Ecto neural progenitor cell (in vitro differentiated cells): ENCODE data around the gene RCSD1.

Experiments used
- DNase-seq: peaks from one replicate; pipeline ENCODE4 v3.0.0-alpha.2; 2018; ENCODE audit warnings: low spot score

RCSD1 gene

DNA sequence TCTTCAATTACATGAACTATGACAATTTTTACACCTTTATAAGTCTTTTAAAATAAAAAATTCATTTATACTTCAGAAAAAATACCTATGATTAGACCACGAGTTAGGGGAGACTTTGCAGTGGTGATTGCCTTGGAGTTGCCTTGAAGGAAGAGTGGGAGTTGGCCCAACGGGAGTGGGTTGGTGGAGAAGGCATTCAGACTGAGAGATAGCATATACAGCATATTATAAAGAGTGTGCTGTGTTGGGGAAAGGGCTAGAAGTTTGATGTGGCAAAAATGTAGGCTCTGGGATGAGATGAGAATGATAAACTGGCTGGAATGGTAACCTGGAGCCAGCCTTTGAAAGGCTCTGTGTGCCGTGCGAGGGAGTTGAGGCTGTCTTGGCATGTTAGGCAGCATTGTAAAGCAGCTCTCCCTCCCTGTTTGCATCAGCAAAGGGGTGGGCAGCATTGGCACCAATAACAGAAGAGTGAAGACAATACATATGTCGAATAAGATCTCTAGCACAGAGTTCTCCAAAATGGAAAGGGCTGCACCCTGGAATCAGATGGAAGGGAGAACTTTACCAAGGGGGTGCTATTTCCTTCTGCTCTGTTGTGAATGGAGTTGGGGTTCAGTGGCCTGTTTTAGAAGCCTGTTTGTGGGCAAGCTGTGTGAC, 116.1 kb downstream of the RCSD1 start:
- no peak for DNase-seq

DNA sequence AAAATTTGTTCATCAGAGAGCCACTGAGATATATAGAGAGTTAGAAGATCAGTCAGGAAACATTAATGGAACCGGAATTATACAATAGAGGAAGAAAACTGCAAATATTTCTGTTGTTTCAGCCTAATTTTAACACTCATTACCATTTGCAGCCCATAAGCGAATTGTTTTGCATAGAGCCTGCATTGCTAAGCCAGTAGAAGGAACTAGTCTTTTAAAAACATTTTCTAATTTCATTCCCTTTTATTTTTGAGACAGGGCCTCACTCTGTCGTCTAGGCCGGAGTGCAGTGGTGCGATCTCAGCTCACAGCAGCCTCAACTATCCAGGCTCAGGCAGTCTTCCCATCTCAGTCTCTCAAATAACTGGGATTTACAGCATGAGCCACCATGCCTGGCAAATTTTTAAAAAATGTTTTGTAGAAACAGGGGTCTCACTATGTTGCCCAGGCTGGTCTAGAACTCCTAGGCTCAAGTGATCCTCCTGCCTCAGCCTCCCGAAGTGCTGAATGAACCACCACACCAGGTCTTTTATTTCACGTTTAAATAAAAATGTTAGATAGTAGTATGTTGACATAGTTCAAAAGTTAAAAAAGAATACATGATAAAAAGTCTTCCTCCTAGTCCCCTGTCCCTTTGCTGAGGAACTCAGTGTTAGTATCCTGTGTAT, 117.1 kb downstream of the RCSD1 start:
- no peak for DNase-seq

DNA sequence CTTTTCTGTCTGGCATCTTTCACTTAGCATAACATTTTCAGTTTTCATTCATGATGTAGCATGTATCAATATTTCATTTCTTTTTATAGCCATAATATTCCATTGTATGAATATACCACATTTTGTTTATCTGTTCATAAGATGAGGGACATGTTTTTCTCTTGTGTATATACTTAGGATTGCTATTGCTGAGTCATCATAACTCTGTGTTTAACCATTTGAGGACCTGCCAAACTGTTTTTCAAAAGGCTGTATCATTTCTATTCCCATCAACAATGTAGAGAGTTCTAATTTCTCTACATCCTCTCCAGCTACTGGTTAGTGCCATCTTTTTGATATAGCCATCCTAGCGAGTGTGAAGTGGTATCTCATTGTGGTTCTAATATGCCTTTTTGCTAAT, 118.0 kb downstream of the RCSD1 start:
- DNase-seq = no peak

DNA sequence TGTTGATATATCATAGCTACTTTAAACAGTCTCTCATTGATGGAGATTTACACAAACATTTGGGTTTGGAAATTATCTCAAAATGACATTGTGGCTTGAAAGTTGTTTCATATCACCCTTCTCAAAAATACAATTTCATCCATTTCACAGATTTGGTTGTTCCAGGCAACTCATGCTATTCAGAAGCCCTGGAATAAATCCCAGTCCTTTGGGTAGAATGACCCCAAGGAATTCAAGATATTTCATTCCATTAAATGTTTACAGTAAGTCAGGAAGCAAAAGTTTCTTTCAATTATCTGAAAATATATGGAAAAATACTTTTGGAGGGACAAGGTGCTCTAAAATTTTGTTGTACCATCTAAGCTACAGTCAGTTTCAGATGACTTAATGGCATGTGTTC, 118.9 kb downstream of the RCSD1 start:
- DNase-seq = no peak

DNA sequence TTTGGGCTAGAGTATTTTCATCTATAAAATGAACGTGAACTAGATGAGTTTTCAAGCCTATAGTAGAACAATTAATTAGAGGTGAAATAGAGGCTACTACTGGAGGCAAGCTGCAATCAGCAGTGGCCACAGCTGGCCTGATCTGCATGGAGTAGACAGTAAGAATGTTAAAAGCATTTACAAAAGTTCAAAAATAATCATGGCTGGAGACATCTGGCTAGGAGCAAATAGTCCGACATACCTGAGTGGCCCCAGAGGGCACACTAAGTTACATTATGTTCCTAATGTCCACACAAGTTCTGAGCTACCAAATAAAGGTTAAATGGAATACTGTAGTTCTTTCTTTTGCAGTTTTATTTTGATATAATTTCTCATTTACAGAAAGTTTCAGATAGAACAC, 119.7 kb downstream of the RCSD1 start:
- DNase-seq = no peak

DNA sequence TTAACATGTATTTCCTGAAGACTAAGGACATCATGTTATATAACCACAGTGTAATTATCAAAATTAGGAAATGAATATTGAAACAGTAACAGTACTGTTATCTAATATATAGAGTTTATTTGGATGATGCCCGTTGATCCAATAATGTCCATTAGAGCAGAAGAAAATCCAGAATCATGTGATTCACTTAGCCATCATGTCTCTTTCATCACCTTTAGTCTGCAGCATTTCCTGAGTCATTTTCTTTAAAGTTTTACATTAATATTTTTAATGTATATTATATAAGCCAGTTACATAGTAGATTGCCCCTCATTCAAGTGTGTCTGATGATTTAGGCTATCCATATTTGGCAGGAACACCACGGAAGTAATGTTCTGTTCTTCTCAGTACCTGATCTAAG, 120.6 kb downstream of the RCSD1 start:
- no peak for DNase-seq

DNA sequence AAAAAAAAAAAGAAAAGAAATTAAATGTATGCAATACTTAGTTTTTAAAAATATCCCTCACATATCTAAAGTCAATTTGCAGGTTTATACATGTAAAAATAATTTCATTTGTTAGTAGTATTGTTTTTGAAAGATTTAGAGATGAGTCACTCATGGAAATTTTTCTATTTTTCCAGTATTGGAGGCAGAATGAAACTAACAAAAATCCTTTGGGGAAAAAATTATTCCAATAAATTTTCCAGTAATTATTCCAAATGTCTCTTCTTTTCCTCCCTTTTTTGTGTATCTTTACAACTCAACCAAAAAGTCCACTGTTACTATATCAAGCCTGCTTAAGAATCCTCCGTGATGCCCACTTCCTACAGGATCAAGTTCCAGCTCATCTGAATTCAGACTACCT, 121.6 kb downstream of the RCSD1 start:
- no peak for DNase-seq

DNA sequence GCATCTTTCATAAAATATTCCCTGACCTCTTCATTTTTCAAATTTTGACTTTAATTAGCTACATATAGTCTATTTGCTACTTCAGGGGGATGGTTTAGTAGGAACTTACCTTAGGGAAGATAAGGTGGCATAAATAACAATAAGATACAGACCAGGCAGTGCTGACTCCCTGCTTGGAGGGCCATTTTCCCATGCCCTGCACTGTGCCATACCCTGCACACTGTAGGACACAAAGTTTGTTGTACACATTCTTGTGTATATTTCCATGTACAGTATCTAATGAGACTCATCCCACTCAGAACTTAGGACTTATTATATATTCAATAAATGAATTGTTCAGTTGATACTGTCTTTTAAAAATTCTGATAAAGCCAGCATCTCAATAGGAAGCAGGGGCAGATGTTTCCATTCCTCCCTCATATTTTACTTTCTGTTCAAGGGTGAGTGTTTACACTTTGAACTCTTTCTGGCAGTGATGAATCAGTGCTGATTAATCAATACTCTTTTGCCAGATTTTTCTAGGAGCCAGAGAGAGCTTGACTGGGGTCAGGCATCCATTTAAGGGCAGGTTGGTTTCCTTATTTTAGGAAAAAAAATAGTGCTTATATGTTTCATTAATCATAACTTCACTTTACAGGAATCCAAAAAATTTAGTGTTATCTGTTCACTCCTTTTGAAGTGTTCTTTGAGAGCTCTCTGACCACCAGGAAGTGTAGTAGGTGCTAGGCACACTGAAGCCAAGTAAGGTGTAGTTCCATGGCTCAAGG, 122.4 kb downstream of the RCSD1 start:
- no peak for DNase-seq

DNA sequence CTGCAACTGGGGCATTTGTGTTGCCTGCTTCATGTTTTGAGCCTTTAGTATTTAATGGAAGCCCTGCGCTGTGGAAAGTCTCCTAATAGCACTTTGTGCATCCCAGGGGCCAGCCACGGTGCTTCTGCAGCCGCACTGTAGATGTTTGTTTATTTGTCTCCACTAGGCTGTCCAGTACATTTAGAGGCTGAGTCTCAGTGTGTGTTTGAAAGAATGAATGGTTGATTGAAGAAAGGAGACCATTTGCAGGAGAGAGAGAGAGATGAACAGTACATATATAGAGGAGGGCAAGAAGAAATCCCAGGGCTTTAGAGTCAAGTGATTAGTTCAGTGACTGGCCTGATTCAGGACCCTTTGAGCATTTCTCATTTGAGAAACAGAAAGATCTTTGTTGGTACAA, 125.6 kb downstream of the RCSD1 start:
- DNase-seq = no peak
